ENCODE data around the gene BCAT1. TPM values are rescaled to one million over a fixed set of nuclear protein-coding genes. Genes with fewer than 3 reads are reported as not detected.

Gene BCAT1
- total RNA-seq, 1 experiment from 2014 or later: 183 TPM

GRCh38 chr12:24798335-24798734 lies 150.6 kb downstream of the BCAT1 start:
- Histone ChIP-seq H3K36me3 (ENCODE audit: insufficient read depth, low read length) (no peaks in the 10 kb centered on the region), H3K4me1 (ENCODE audit: low read length) (peaks cover 22% of the 10 kb centered on the region), H3K79me2 (ENCODE audit: low read length) (no peaks in the 10 kb centered on the region), H3K27me3 (ENCODE audit: low read length) (no peaks in the 10 kb centered on the region), H3K9ac (ENCODE audit: low read length) (no peak overlapping the region), H2AFZ (ENCODE audit: low read length) (no peak overlapping the region), H3K4me2 (ENCODE audit: low read depth, low read length, poor library complexity, severe bottlenecking) (no peak overlapping the region), H3K9me2 (replicated peaks; ENCODE audit: insufficient read depth, low read length) (no peaks in the 10 kb centered on the region), H3K27ac (ENCODE audit: low read length) (no peak overlapping the region), H4K20me1 (ENCODE audit: insufficient read depth, low read depth, low read length) (no peaks in the 10 kb centered on the region), H3K9me3 (ENCODE audit: low read length) (no peaks in the 10 kb centered on the region), H3K4me3 (ENCODE audit: low read length) (no peak overlapping the region)
- DNase-seq: peak; percentile 53

GRCh38 chr12:24797901-24798300 lies 151.0 kb downstream of the BCAT1 start:
- no peak overlapping the region for H3K4me3 ChIP-seq (ENCODE audit: low read length)
- no peaks in the 10 kb centered on the region for H3K9me3 ChIP-seq (ENCODE audit: low read length)
- H2AFZ ChIP-seq (ENCODE audit: low read length): no peak overlapping the region
- no peak overlapping the region for H3K27ac ChIP-seq (ENCODE audit: low read length)
- no peaks in the 10 kb centered on the region for H3K36me3 ChIP-seq (ENCODE audit: insufficient read depth, low read length)
- no peaks in the 10 kb centered on the region for H3K27me3 ChIP-seq (ENCODE audit: low read length)
- H3K9ac ChIP-seq (ENCODE audit: low read length): no peak overlapping the region
- H4K20me1 ChIP-seq (ENCODE audit: insufficient read depth, low read depth, low read length): no peaks in the 10 kb centered on the region
- peaks cover 22% of the 10 kb centered on the region for H3K4me1 ChIP-seq (ENCODE audit: low read length)
- no peak for DNase-seq
- no peaks in the 10 kb centered on the region for H3K9me2 ChIP-seq (replicated peaks; ENCODE audit: insufficient read depth, low read length)
- no peaks in the 10 kb centered on the region for H3K79me2 ChIP-seq (ENCODE audit: low read length)
- H3K4me2 ChIP-seq (ENCODE audit: low read depth, low read length, poor library complexity, severe bottlenecking): no peak overlapping the region

GRCh38 chr12:24796876-24797275 lies 152.0 kb downstream of the BCAT1 start:
- Histone ChIP-seq H3K79me2 (ENCODE audit: low read length) (no peaks in the 10 kb centered on the region), H3K4me1 (ENCODE audit: low read length) (peaks cover 22% of the 10 kb centered on the region), H3K4me3 (ENCODE audit: low read length) (no peak overlapping the region), H3K27me3 (ENCODE audit: low read length) (no peaks in the 10 kb centered on the region), H3K36me3 (ENCODE audit: insufficient read depth, low read length) (no peaks in the 10 kb centered on the region), H4K20me1 (ENCODE audit: insufficient read depth, low read depth, low read length) (no peaks in the 10 kb centered on the region), H3K4me2 (ENCODE audit: low read depth, low read length, poor library complexity, severe bottlenecking) (no peak overlapping the region), H2AFZ (ENCODE audit: low read length) (no peak overlapping the region), H3K9me3 (ENCODE audit: low read length) (no peaks in the 10 kb centered on the region), H3K9me2 (replicated peaks; ENCODE audit: insufficient read depth, low read length) (no peaks in the 10 kb centered on the region), H3K9ac (ENCODE audit: low read length) (no peak overlapping the region), H3K27ac (ENCODE audit: low read length) (no peak overlapping the region)
- no peak for DNase-seq

- Histone ChIP-seq H3K4me3 (ENCODE audit: low read length) (peak overlapping the region; percentile 55), H3K79me2 (ENCODE audit: low read length) (no peaks in the 10 kb centered on the region), H3K36me3 (ENCODE audit: insufficient read depth, low read length) (no peaks in the 10 kb centered on the region), H3K27ac (ENCODE audit: low read length) (no peak overlapping the region), H3K4me1 (ENCODE audit: low read length) (peaks cover 22% of the 10 kb centered on the region), H3K4me2 (ENCODE audit: low read depth, low read length, poor library complexity, severe bottlenecking) (peak overlapping the region; percentile 77), H3K27me3 (ENCODE audit: low read length) (no peaks in the 10 kb centered on the region), H3K9me3 (ENCODE audit: low read length) (no peaks in the 10 kb centered on the region), H3K9ac (ENCODE audit: low read length) (no peak overlapping the region), H4K20me1 (ENCODE audit: insufficient read depth, low read depth, low read length) (no peaks in the 10 kb centered on the region), H3K9me2 (replicated peaks; ENCODE audit: insufficient read depth, low read length) (no peaks in the 10 kb centered on the region), H2AFZ (ENCODE audit: low read length) (no peak overlapping the region)
- no peak for DNase-seq
These were observed 153.1 kb downstream of the BCAT1 start for GRCh38 chr12:24795699-24796347.

DNA sequence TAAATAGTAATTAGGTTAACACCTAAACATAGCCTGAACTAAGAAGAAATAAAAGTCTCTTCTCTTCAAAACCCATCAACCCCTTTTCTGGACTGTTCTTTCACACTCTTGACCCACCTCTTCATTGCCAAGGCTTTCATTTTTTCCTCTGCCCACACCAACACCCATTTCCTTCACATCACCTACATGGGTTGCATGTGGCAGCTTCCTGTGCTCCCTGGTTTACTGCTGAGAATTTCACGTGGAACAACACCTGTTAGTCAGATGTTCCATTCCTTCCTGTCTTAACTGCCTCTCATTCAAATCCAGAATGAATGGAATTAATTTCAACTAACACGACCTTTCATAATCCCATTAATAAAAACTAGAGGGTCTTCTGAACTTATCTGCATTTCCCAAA lies 157.3 kb downstream of the BCAT1 start:
- H3K9me3 ChIP-seq (ENCODE audit: low read length): no peaks in the 10 kb centered on the region
- no peaks in the 10 kb centered on the region for H3K9me2 ChIP-seq (replicated peaks; ENCODE audit: insufficient read depth, low read length)
- H3K4me3 ChIP-seq (ENCODE audit: low read length): no peak overlapping the region
- H3K4me1 ChIP-seq (ENCODE audit: low read length): peaks cover 10% of the 10 kb centered on the region
- no peaks in the 10 kb centered on the region for H3K27me3 ChIP-seq (ENCODE audit: low read length)
- no peak overlapping the region for H3K27ac ChIP-seq (ENCODE audit: low read length)
- H2AFZ ChIP-seq (ENCODE audit: low read length): no peak overlapping the region
- H3K79me2 ChIP-seq (ENCODE audit: low read length): no peaks in the 10 kb centered on the region
- no peak for DNase-seq
- H3K9ac ChIP-seq (ENCODE audit: low read length): no peak overlapping the region
- H4K20me1 ChIP-seq (ENCODE audit: insufficient read depth, low read depth, low read length): no peaks in the 10 kb centered on the region
- no peak overlapping the region for H3K4me2 ChIP-seq (ENCODE audit: low read depth, low read length, poor library complexity, severe bottlenecking)
- H3K36me3 ChIP-seq (ENCODE audit: insufficient read depth, low read length): no peaks in the 10 kb centered on the region

- Histone ChIP-seq H3K9me3 (ENCODE audit: low read length) (no peaks in the 10 kb centered on the region), H3K79me2 (ENCODE audit: low read length) (no peaks in the 10 kb centered on the region), H3K4me2 (ENCODE audit: low read depth, low read length, poor library complexity, severe bottlenecking) (no peak overlapping the region), H3K9ac (ENCODE audit: low read length) (no peak overlapping the region), H4K20me1 (ENCODE audit: insufficient read depth, low read depth, low read length) (no peaks in the 10 kb centered on the region), H3K4me3 (ENCODE audit: low read length) (no peak overlapping the region), H3K9me2 (replicated peaks; ENCODE audit: insufficient read depth, low read length) (no peaks in the 10 kb centered on the region), H3K27ac (ENCODE audit: low read length) (no peak overlapping the region), H2AFZ (ENCODE audit: low read length) (no peak overlapping the region), H3K36me3 (ENCODE audit: insufficient read depth, low read length) (no peaks in the 10 kb centered on the region), H3K4me1 (ENCODE audit: low read length) (no peaks in the 10 kb centered on the region), H3K27me3 (ENCODE audit: low read length) (no peaks in the 10 kb centered on the region)
- DNase-seq: no peak
These were observed 160.0 kb downstream of the BCAT1 start for GRCh38 chr12:24788886-24789285.

DNA sequence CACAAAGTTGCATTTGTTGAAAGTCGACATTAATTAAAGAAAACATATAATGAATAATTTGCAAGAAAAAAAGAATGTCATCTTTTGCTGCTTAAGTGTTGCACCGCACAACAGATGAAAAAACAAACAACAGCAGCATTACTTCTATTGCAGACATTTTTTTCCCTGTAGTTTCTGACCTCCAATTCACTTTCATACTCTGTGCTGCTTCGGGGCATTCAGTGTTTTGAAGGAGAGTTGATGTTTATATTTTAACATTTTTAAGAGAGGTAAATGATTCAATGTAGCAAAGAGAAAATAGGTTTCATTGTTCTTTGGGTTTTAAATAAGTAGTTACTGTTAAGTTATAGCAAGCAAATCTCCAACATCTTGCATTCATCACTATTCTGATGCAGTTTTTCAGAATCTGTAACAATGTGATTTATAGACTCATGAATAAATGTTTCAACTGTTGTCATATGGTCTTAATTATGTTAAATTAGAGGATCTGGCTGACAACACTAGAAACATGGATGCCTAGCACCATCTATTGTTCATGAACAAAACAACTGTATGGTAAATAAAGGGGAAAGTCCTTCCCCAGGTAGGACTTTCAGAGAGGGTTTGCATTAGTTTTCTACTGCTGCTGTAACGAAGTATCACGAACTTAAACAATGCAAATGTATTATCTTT lies 168.1 kb downstream of the BCAT1 start:
- no peaks in the 10 kb centered on the region for H3K9me2 ChIP-seq (replicated peaks; ENCODE audit: insufficient read depth, low read length)
- no peak overlapping the region for H3K4me2 ChIP-seq (ENCODE audit: low read depth, low read length, poor library complexity, severe bottlenecking)
- no peaks in the 10 kb centered on the region for H3K79me2 ChIP-seq (ENCODE audit: low read length)
- no peaks in the 10 kb centered on the region for H4K20me1 ChIP-seq (ENCODE audit: insufficient read depth, low read depth, low read length)
- no peak overlapping the region for H3K9ac ChIP-seq (ENCODE audit: low read length)
- H3K27me3 ChIP-seq (ENCODE audit: low read length): no peaks in the 10 kb centered on the region
- no peak overlapping the region for H3K27ac ChIP-seq (ENCODE audit: low read length)
- no peak overlapping the region for H2AFZ ChIP-seq (ENCODE audit: low read length)
- peak; percentile 43 for DNase-seq
- H3K9me3 ChIP-seq (ENCODE audit: low read length): no peaks in the 10 kb centered on the region
- no peak overlapping the region for H3K4me3 ChIP-seq (ENCODE audit: low read length)
- H3K36me3 ChIP-seq (ENCODE audit: insufficient read depth, low read length): no peaks in the 10 kb centered on the region
- no peaks in the 10 kb centered on the region for H3K4me1 ChIP-seq (ENCODE audit: low read length)

GRCh38 chr12:24778486-24779304 lies 170.2 kb downstream of the BCAT1 start:
- Histone ChIP-seq H3K4me1 (ENCODE audit: low read length) (no peaks in the 10 kb centered on the region), H3K79me2 (ENCODE audit: low read length) (no peaks in the 10 kb centered on the region), H3K27ac (ENCODE audit: low read length) (no peak overlapping the region), H3K4me2 (ENCODE audit: low read depth, low read length, poor library complexity, severe bottlenecking) (no peak overlapping the region), H3K9ac (ENCODE audit: low read length) (no peak overlapping the region), H3K36me3 (ENCODE audit: insufficient read depth, low read length) (no peaks in the 10 kb centered on the region), H3K27me3 (ENCODE audit: low read length) (no peaks in the 10 kb centered on the region), H3K9me3 (ENCODE audit: low read length) (no peaks in the 10 kb centered on the region), H3K9me2 (replicated peaks; ENCODE audit: insufficient read depth, low read length) (no peaks in the 10 kb centered on the region), H3K4me3 (ENCODE audit: low read length) (no peak overlapping the region), H2AFZ (ENCODE audit: low read length) (no peak overlapping the region), H4K20me1 (ENCODE audit: insufficient read depth, low read depth, low read length) (no peaks in the 10 kb centered on the region)
- peak; percentile 77 for DNase-seq

Measured in Karpas-422 (cell line).